ENCODE measurements around the gene CFD. TPM values are rescaled to one million over a fixed set of nuclear protein-coding genes. Genes with fewer than 3 reads are reported as not detected.
A peak's percentile ranks its signal among the peaks of the same experiment; 100 is the strongest.

Gene CFD
- total RNA-seq, 2 experiments from 2014 or later: 2.3 to 2.9 TPM

GRCh38 chr19:861141-861755 is 1.8 kb downstream of the CFD start:
- H3K9me3 ChIP-seq (ENCODE audit: control insufficient read depth in 1 of 2, insufficient read depth in 1 of 2, low read length in 2 of 2): peaks cover 0 to 10% of the 10 kb centered on the region in 2 experiments
- ChIA-PET POLR2A (interaction anchor here (1.0 kb wide), 1 partner anchor 32 kb away, joined by 3 read pairs; the partner anchor contains the start of gene MED16), CTCF (interaction anchor here (1.2 kb wide), 1 partner anchor 59 kb away, joined by 3 read pairs; no protein-coding TSS in a partner anchor)
- no peak overlapping the region for H3K27ac ChIP-seq (ENCODE audit: low read depth in 1 of 2, low read length in 2 of 2)
- H3K27ac Mint-ChIP-seq: no peak overlapping the region
- peaks cover 9 to 16% of the 10 kb centered on the region in 2 experiments for H3K27me3 ChIP-seq (ENCODE audit: control insufficient read depth in 1 of 2, insufficient read depth in 2 of 2, low read length in 2 of 2)
- DNase-seq (no peak), ATAC-seq (ENCODE audit: poor library complexity) (no peak)
- intact Hi-C loops (cut with DNase I, micrococcal nuclease): loop anchor here in 1 of 2 experiments (5.0 kb wide), 2 partner anchors 89 to 121 kb away; partner anchors contain the start of gene WDR18
- H3K4me1 Mint-ChIP-seq (ENCODE audit: low read depth): peaks cover 26% of the 10 kb centered on the region
- H3K4me3 ChIP-seq (ENCODE audit: low read length): no peak overlapping the region
- peaks cover 7% of the 10 kb centered on the region for H3K27me3 Mint-ChIP-seq
- no peak for TF ChIP-seq CTCF (IDR thresholded peaks at IDR 0.05)
- H3K36me3 Mint-ChIP-seq (ENCODE audit: low read depth): no peaks in the 10 kb centered on the region
- H3K4me3 Mint-ChIP-seq: no peak overlapping the region
- H3K36me3 ChIP-seq (ENCODE audit: insufficient read depth, low read length): no peaks in the 10 kb centered on the region
- H3K4me1 ChIP-seq (ENCODE audit: insufficient read depth, low read length): peaks cover 49% of the 10 kb centered on the region
- H3K9me3 Mint-ChIP-seq: no peaks in the 10 kb centered on the region

- Mint-ChIP-seq H3K4me1 (ENCODE audit: low read depth) (peaks cover 26% of the 10 kb centered on the region), H3K36me3 (ENCODE audit: low read depth) (no peaks in the 10 kb centered on the region), H3K4me3 (peak overlapping the region; percentile 73), H3K27me3 (peaks cover 7% of the 10 kb centered on the region), H3K27ac (peak overlapping the region; percentile 87), H3K9me3 (no peaks in the 10 kb centered on the region)
- CTCF ChIA-PET: interaction anchor here (0.5 to 2.4 kb wide), 2 partner anchors 32 to 58 kb away, joined by 3 to 52 read pairs; no protein-coding TSS in a partner anchor
- Histone ChIP-seq H3K4me1 (ENCODE audit: insufficient read depth, low read length) (peaks cover 49% of the 10 kb centered on the region), H3K27ac (ENCODE audit: low read depth in 1 of 2, low read length in 2 of 2) (no peak overlapping the region), H3K4me3 (ENCODE audit: low read length) (no peak overlapping the region), H3K9me3 (ENCODE audit: control insufficient read depth in 1 of 2, insufficient read depth in 1 of 2, low read length in 2 of 2) (peaks cover 0 to 10% of the 10 kb centered on the region in 2 experiments), H3K27me3 (ENCODE audit: control insufficient read depth in 1 of 2, insufficient read depth in 2 of 2, low read length in 2 of 2) (peaks cover 9 to 16% of the 10 kb centered on the region in 2 experiments), H3K36me3 (ENCODE audit: insufficient read depth, low read length) (no peaks in the 10 kb centered on the region)
- DNase-seq (peak; percentile 40 to 83 (median 63)), ATAC-seq (ENCODE audit: poor library complexity) (peak; percentile 48)
- TF ChIP-seq CTCF (IDR thresholded peaks at IDR 0.05): no peak
- POLR2A ChIA-PET: interaction anchor here (1.0 to 2.8 kb wide), 8 partner anchors 17 to 377 kb away, joined by 3 to 40 read pairs (median 4); partner anchors contain the start of genes MED16, RNU6-9 and WDR18
- intact Hi-C loops (cut with DNase I, micrococcal nuclease): loop anchor here (2.0 to 5.0 kb wide), 3 partner anchors 31 to 120 kb away; partner anchors contain the start of genes MED16 (in 2 of the 2), RNU6-9 (in 2 of the 2) and WDR18 (in 1 of the 2)
Measured at GRCh38 chr19:861756-862580, 2.5 kb downstream of the CFD start.
